Endothelial cell of umbilical vein (primary cell): ENCODE data around the gene ARG2. TPM values are rescaled to one million over a fixed set of nuclear protein-coding genes. Genes with fewer than 3 reads are reported as not detected.

Experiments
- BruUV-seq: library from RNA; stranded (reverse); fragments of 400-500 nt; replicated peaks from 2 replicates; lab custom pipeline; 2021; lab: Mats Ljungman, UMichigan
- CTCF ChIA-PET: fragments of 300-600, 350-600 bp; sonication (Branson Sonifier 250); formaldehyde crosslinking; loops from one replicate; lab custom pipeline; 2021; ENCODE audit warnings: antibody characterized with exemption, inconsistent platforms; lab: Charles Lee
- POLR2A ChIA-PET: fragments of 300-600, 350-600 bp; sonication (Branson Sonifier 250); formaldehyde crosslinking; loops from one replicate; lab custom pipeline; 2021; ENCODE audit warnings: antibody characterized with exemption, inconsistent platforms; lab: Charles Lee
- DNase-seq: peaks from one replicate; pipeline ENCODE4 v3.0.0-alpha.2; 2011; ENCODE audit warnings: low read depth, low spot score
- FAIRE-seq: peaks from 2 replicates; lab custom pipeline; 2011; peaks lifted over from hg19 to GRCh38; lab: Jason Lieb, UNC
- H2AFZ ChIP-seq: 2 replicates; pipeline ENCODE4 v1.6.0; 2012; ENCODE audit warnings: low read depth, low read length, control low read depth, inconsistent platforms
- H3K27ac ChIP-seq: 2 replicates; pipeline ENCODE4 v1.5.1; 2011; ENCODE audit warnings: low read depth, mild to moderate bottlenecking, control low read depth, low read length, moderate library complexity; ENCODE audit not compliant: insufficient read depth
- H3K27me3 ChIP-seq, 2 experiments: 2 replicates each; pipeline versions ENCODE4 v1.6.0 to v1.6.1; 2011; ENCODE audit warnings: low read length in 2 of 2, mixed read lengths in 1 of 2; ENCODE audit not compliant: control insufficient read depth in 2 of 2, insufficient read depth in 2 of 2
- H3K36me3 ChIP-seq, 2 experiments: 2 replicates in 1 of 2; 3 replicates in 1 of 2; pipeline ENCODE4 v1.5.1; 2011; ENCODE audit warnings: low read length in 2 of 2, mild to moderate bottlenecking in 1 of 2, moderate library complexity in 1 of 2; ENCODE audit not compliant: control insufficient read depth in 2 of 2, insufficient read depth in 2 of 2; ENCODE audit errors: extremely low read depth in 1 of 2
- H3K4me1 ChIP-seq: 3 replicates; pipeline ENCODE4 v1.5.1; 2011; ENCODE audit warnings: mild to moderate bottlenecking, low read length; ENCODE audit not compliant: control insufficient read depth, insufficient read depth; ENCODE audit errors: extremely low read depth
- H3K4me2 ChIP-seq: 2 replicates; pipeline ENCODE4 v1.6.1; 2011; ENCODE audit warnings: low read length, control low read depth, mixed read lengths; ENCODE audit not compliant: insufficient read depth
- H3K4me3 ChIP-seq, 3 experiments: fragments of 200-600 bp in 1 of 3; sonication (generic), shearing (Covaris generic) in 1 of 3; replicated peaks in 1 of 3; 2 replicates each; pipeline ENCODE4 v1.5.1; 2011 to 2016; ENCODE audit warnings: control low read depth in 3 of 3, low read length in 3 of 3, mild to moderate bottlenecking in 2 of 3, inconsistent platforms in 1 of 3, low read depth in 1 of 3, moderate library complexity in 1 of 3; ENCODE audit not compliant: insufficient read depth in 1 of 3
- H3K79me2 ChIP-seq: 2 replicates; pipeline ENCODE4 v1.6.0; 2012; ENCODE audit warnings: low read length, inconsistent platforms; ENCODE audit not compliant: control insufficient read depth, insufficient read depth
- H3K9ac ChIP-seq: replicated peaks from 2 replicates; pipeline ENCODE3; 2011; ENCODE audit warnings: low read length, control low read depth; ENCODE audit not compliant: insufficient read depth; ENCODE audit errors: extremely low read depth
- H3K9me1 ChIP-seq: replicated peaks from 3 replicates; pipeline ENCODE4 v1.6.0; 2011; ENCODE audit warnings: mild to moderate bottlenecking, low read length; ENCODE audit not compliant: control insufficient read depth, insufficient read depth; ENCODE audit errors: extremely low read depth
- H3K9me3 ChIP-seq: replicated peaks from 2 replicates; pipeline ENCODE4 v1.5.1; 2012; ENCODE audit warnings: low read length, inconsistent platforms; ENCODE audit not compliant: control insufficient read depth, insufficient read depth
- H4K20me1 ChIP-seq: replicated peaks from 2 replicates; pipeline ENCODE3; 2011; ENCODE audit warnings: mild to moderate bottlenecking, low read length; ENCODE audit not compliant: control insufficient read depth, insufficient read depth; ENCODE audit errors: extremely low read depth
- CTCF ChIP-seq, 2 donors: IDR thresholded peaks; 1 replicate in 1 of 2; 2 replicates in 1 of 2; pipeline ENCODE4 v1.5.1; 2011; ENCODE audit warnings: low read length in 2 of 2, mild to moderate bottlenecking in 2 of 2, moderate library complexity in 2 of 2, control low read depth in 1 of 2, inconsistent platforms in 1 of 2, low read depth in 1 of 2; ENCODE audit not compliant: insufficient read depth in 1 of 2; ENCODE audit errors: extremely low read depth in 1 of 2
- EZH2 ChIP-seq: IDR thresholded peaks from 2 replicates; pipeline ENCODE4 v1.6.1; 2012; ENCODE audit warnings: borderline replicate concordance, low read depth, mild to moderate bottlenecking, moderate library complexity, low read length, inconsistent platforms; ENCODE audit not compliant: severe bottlenecking
- FOS ChIP-seq: IDR thresholded peaks from 2 replicates; pipeline ENCODE4 v1.6.1; 2011; ENCODE audit warnings: mild to moderate bottlenecking, low read length, moderate library complexity, borderline replicate concordance; ENCODE audit not compliant: insufficient read depth
- GATA2 ChIP-seq: IDR thresholded peaks from 2 replicates; pipeline ENCODE4 v1.7.0; 2011; ENCODE audit warnings: low read depth, mild to moderate bottlenecking, moderate library complexity, mixed read lengths, low read length; ENCODE audit not compliant: insufficient read length, insufficient read depth
- JUN ChIP-seq: IDR thresholded peaks from 2 replicates; pipeline ENCODE4 v1.6.1; 2011; ENCODE audit warnings: borderline replicate concordance, low read depth; ENCODE audit not compliant: insufficient read length, insufficient read depth
- MAX ChIP-seq: IDR thresholded peaks from 2 replicates; pipeline ENCODE4 v1.6.1; 2011; ENCODE audit not compliant: insufficient read depth, insufficient read length
- MYC ChIP-seq: IDR thresholded peaks from one replicate; pipeline ENCODE4 v1.6.1; 2011; ENCODE audit warnings: mild to moderate bottlenecking, low read depth, low read length
- POLR2A ChIP-seq: IDR thresholded peaks from 2 replicates; pipeline ENCODE4 v1.6.1; 2012; ENCODE audit warnings: low read depth, mild to moderate bottlenecking, control low read depth, low read length
- POLR2AphosphoS5 ChIP-seq: IDR thresholded peaks from 2 replicates; pipeline ENCODE4 v1.6.1; 2012; ENCODE audit warnings: low read depth, mild to moderate bottlenecking, control low read depth, low read length, moderate library complexity; ENCODE audit not compliant: insufficient read depth
- dilution Hi-C: fragments of 300-500 bp; cut with MboI; formaldehyde crosslinking; loops from one replicate; pipeline ENCODE4 v1.15.0; 2019; ENCODE audit warnings: low sequenced_read_pairs; ENCODE audit not compliant: extremely low pct_ligation_motif_present
- intact Hi-C: fragments of 100-400 bp; cut with micrococcal nuclease; formaldehyde crosslinking; loops from one replicate; pipeline ENCODE4 v1.10.0; 2022
- polyA plus RNA-seq, 4 experiments: library from polyadenylated mRNA; depleted of rRNA in 3 of 4; stranded (reverse) in 3 of 4; unstranded in 1 of 4; fragments of >200 nt; gene quantifications; 2 replicates each; pipeline versions ENCODE4 v1.2.1 to v1.2.3, GENCODE V29; 2011 to 2012; ENCODE audit warnings: missing spikeins in 1 of 4
- total RNA-seq: library from RNA; stranded (reverse); gene quantifications from 2 replicates; pipeline ENCODE4 v1.2.3, GENCODE V29; 2021

The ARG2 gene
- total and polyA plus RNA-seq, 2 donors (not counting 3 experiments of a cell fraction or from before 2014, with no cell fraction given) = 16.6 to 22.5 TPM

GRCh38 chr14:67579040-67579439, 40.7 kb upstream of the ARG2 start:
- no peak overlapping the region for H3K4me2 ChIP-seq
- dilution Hi-C loops = no loop called here
- no peak overlapping the region for H3K27ac ChIP-seq
- no peaks in the 10 kb centered on the region for H3K9me3 ChIP-seq
- H3K79me2 ChIP-seq = no peaks in the 10 kb centered on the region
- ChIA-PET CTCF (interaction anchor here (1.3 to 13.7 kb wide), 6 partner anchors 8 to 152 kb away, joined by 3 to 394 read pairs (median 40); partner anchors contain the start of genes PIGH and RDH12), POLR2A (no interaction called here)
- H2AFZ ChIP-seq = no peak overlapping the region
- intact Hi-C loops = no loop called here
- peaks cover 0 to 3% of the 10 kb centered on the region in 2 experiments for H3K27me3 ChIP-seq
- H4K20me1 ChIP-seq = no peaks in the 10 kb centered on the region
- no peak overlapping the region for H3K4me3 ChIP-seq
- no peaks in the 10 kb centered on the region for H3K36me3 ChIP-seq
- no TSS peak for BruUV-seq
- no peaks in the 10 kb centered on the region for H3K4me1 ChIP-seq
- H3K9me1 ChIP-seq = no peaks in the 10 kb centered on the region
- H3K9ac ChIP-seq = no peak overlapping the region
- TF ChIP-seq MYC (no peak), FOS (no peak)
- DNase-seq (no peak), FAIRE-seq (no peak)

- H3K4me2 ChIP-seq = no peak overlapping the region
- no peak overlapping the region for H3K9ac ChIP-seq
- H3K79me2 ChIP-seq = no peaks in the 10 kb centered on the region
- no peak for FAIRE-seq
- intact Hi-C loops = no loop called here
- H3K4me1 ChIP-seq = no peaks in the 10 kb centered on the region
- no peaks in the 10 kb centered on the region for H4K20me1 ChIP-seq
- no peak overlapping the region for H3K27ac ChIP-seq
- H3K36me3 ChIP-seq = no peaks in the 10 kb centered on the region
- ChIA-PET POLR2A (no interaction called here), CTCF (interaction anchor here (1.3 to 13.7 kb wide), 7 partner anchors 9 to 152 kb away, joined by 3 to 394 read pairs (median 38); partner anchors contain the start of genes PIGH and RDH12)
- H3K27me3 ChIP-seq = peaks cover 0 to 3% of the 10 kb centered on the region in 2 experiments
- no peak overlapping the region for H3K4me3 ChIP-seq
- DNase-seq = no peak
- no peak overlapping the region for H2AFZ ChIP-seq
- TF ChIP-seq GATA2 (no peak), MAX (no peak), POLR2AphosphoS5 (no peak), POLR2A (no peak), FOS (no peak), CTCF (IDR thresholded peaks at IDR 0.05; ENCODE audit: extremely low read depth in 1 of 2, insufficient read depth in 1 of 2, low read depth in 1 of 2, low read length in 2 of 2) (no peak), EZH2 (no peak), JUN (no peak), MYC (no peak)
- no TSS peak for BruUV-seq
- H3K9me1 ChIP-seq = no peaks in the 10 kb centered on the region
- dilution Hi-C loops = no loop called here
- H3K9me3 ChIP-seq = no peaks in the 10 kb centered on the region
Measured at GRCh38 chr14:67579636-67580035, 40.1 kb upstream of the ARG2 start.
